ENCODE data around the gene SSH3. TPM values are rescaled to one million over a fixed set of nuclear protein-coding genes. Genes with fewer than 3 reads are reported as not detected.

The SSH3 gene
- total RNA-seq, 1 donor, result 25.0 TPM

DNA sequence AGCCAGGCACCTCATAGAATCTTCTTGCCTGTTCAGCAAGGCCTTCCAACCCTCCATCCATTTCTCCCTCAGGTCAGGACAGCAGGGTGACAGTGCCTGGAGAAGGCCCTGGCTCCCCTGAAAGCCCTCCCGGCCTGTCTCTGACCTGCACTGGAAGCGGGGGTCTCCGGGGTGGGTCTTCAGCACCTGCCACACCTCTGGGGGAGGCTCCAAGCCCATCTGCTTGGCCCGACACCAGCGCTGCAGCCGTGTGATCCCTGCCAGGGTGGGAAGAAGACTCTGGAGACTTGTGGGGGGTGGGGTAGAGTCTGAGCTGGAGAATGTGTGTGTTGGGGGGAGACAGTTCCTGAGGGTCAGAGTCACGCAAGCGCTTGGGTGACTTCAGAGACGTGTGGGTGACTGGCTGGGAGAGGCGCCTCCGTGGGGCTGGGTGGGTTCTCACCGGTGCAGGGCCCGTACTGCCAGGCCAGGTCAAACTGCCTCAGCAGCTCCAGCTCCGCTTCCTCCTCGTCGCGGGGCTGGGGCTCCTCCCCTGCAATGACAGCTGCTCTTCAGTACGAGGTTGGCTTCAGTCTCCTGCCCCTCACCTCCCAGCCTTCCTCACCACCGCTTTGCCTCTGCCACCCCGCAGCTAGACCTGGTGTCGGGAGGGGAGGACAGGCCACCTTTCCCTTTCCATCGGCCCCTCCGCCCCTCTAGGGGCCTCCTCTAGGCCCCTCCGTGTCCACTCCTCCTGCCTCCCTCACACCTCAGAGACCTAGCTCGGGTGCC lies 49.4 kb downstream of the SSH3 start:
- H3K9me3 ChIP-seq (ENCODE audit: low read depth, low read length), result no peaks in the 10 kb centered on the region
- peak overlapping the region; percentile 76 for H3K4me3 ChIP-seq (ENCODE audit: insufficient read depth, low read length)
- peak overlapping the region; percentile 90 for H3K27ac ChIP-seq (ENCODE audit: low read depth, low read length)
- no peaks in the 10 kb centered on the region for H3K27me3 ChIP-seq (ENCODE audit: insufficient read depth, low read length)
- H4K20me1 ChIP-seq (ENCODE audit: insufficient read depth, low read length), result no peaks in the 10 kb centered on the region
- H2AFZ ChIP-seq (ENCODE audit: low read length), result peak overlapping the region; percentile 68
- peak; percentile 72 for DNase-seq (ENCODE audit: insufficient read length, low spot score, missing footprints)
- peaks cover 16% of the 10 kb centered on the region for H3K79me2 ChIP-seq (ENCODE audit: insufficient read depth, low read length)
- peaks cover 4% of the 10 kb centered on the region for H3K36me3 ChIP-seq (ENCODE audit: insufficient read depth, low read length)
- H3K4me2 ChIP-seq (ENCODE audit: insufficient read depth, low read length), result peak overlapping the region; percentile 91
- H3K4me1 ChIP-seq (ENCODE audit: insufficient read depth, low read length), result peaks cover 74% of the 10 kb centered on the region
- no peak for TF ChIP-seq CTCF (IDR thresholded peaks at IDR 0.05; ENCODE audit: extremely low read depth, low read depth, low read length)

- no peaks in the 10 kb centered on the region for H3K27me3 ChIP-seq (ENCODE audit: insufficient read depth, low read length)
- no peaks in the 10 kb centered on the region for H3K9me3 ChIP-seq (ENCODE audit: low read depth, low read length)
- peak within 1 kb of the TSS; percentile 68 for H2AFZ ChIP-seq (ENCODE audit: low read length)
- H3K4me2 ChIP-seq (ENCODE audit: insufficient read depth, low read length), result peak within 1 kb of the TSS; percentile 91
- H3K79me2 ChIP-seq (ENCODE audit: insufficient read depth, low read length), result peaks cover 18% of the 10 kb centered on the region
- TF ChIP-seq CTCF (IDR thresholded peaks at IDR 0.05; ENCODE audit: extremely low read depth, low read depth, low read length), result no peak
- DNase-seq (ENCODE audit: insufficient read length, low spot score, missing footprints), result peak; percentile 98
- peak within 1 kb of the TSS; percentile 76 for H3K4me3 ChIP-seq (ENCODE audit: insufficient read depth, low read length)
- no peaks in the 10 kb centered on the region for H4K20me1 ChIP-seq (ENCODE audit: insufficient read depth, low read length)
- H3K4me1 ChIP-seq (ENCODE audit: insufficient read depth, low read length), result peaks cover 75% of the 10 kb centered on the region
- peaks cover 4% of the 10 kb centered on the region for H3K36me3 ChIP-seq (ENCODE audit: insufficient read depth, low read length)
- peak within 1 kb of the TSS; percentile 90 for H3K27ac ChIP-seq (ENCODE audit: low read depth, low read length)
Measured at GRCh38 chr11:67353317-67354074, 50.2 kb downstream of the SSH3 start, which contains the start of gene POLD4. POLD4 (minus strand) TSS chr11:67353546; CDS start chr11:67353399, 147 bp downstream.

GRCh38 chr11:67354075-67355022 lies 51.0 kb downstream of the SSH3 start:
- Histone ChIP-seq H3K36me3 (ENCODE audit: insufficient read depth, low read length) (peaks cover 4% of the 10 kb centered on the region), H3K27me3 (ENCODE audit: insufficient read depth, low read length) (no peaks in the 10 kb centered on the region), H3K4me1 (ENCODE audit: insufficient read depth, low read length) (peaks cover 74% of the 10 kb centered on the region), H3K27ac (ENCODE audit: low read depth, low read length) (peak overlapping the region; percentile 90), H3K9me3 (ENCODE audit: low read depth, low read length) (no peaks in the 10 kb centered on the region), H3K4me2 (ENCODE audit: insufficient read depth, low read length) (peak overlapping the region; percentile 91), H2AFZ (ENCODE audit: low read length) (no peak overlapping the region), H4K20me1 (ENCODE audit: insufficient read depth, low read length) (no peaks in the 10 kb centered on the region), H3K79me2 (ENCODE audit: insufficient read depth, low read length) (peaks cover 18% of the 10 kb centered on the region), H3K4me3 (ENCODE audit: insufficient read depth, low read length) (peak overlapping the region; percentile 76)
- peak; percentile 98 for DNase-seq (ENCODE audit: insufficient read length, low spot score, missing footprints)
- peak; percentile 20 for TF ChIP-seq CTCF (IDR thresholded peaks at IDR 0.05; ENCODE audit: extremely low read depth, low read depth, low read length)
